A375 (cell line): Measurements from ENCODE around the gene SGIP1. TPM values are rescaled to one million over a fixed set of nuclear protein-coding genes. Genes with fewer than 3 reads are reported as not detected.

Experiments used
- small RNA-seq: library from RNA; depleted of rRNA; stranded (forward); fragments of <200 nt; gene quantifications from one replicate; pipeline ENCODE3, GENCODE V24; 2014
- total RNA-seq: library from RNA; depleted of rRNA; stranded (reverse); fragments of >200 nt; shearing (Covaris generic); gene quantifications from 2 replicates; pipeline ENCODE4 v1.2.3, GENCODE V29; 2014; rRNA removed

Gene SGIP1, protein sequence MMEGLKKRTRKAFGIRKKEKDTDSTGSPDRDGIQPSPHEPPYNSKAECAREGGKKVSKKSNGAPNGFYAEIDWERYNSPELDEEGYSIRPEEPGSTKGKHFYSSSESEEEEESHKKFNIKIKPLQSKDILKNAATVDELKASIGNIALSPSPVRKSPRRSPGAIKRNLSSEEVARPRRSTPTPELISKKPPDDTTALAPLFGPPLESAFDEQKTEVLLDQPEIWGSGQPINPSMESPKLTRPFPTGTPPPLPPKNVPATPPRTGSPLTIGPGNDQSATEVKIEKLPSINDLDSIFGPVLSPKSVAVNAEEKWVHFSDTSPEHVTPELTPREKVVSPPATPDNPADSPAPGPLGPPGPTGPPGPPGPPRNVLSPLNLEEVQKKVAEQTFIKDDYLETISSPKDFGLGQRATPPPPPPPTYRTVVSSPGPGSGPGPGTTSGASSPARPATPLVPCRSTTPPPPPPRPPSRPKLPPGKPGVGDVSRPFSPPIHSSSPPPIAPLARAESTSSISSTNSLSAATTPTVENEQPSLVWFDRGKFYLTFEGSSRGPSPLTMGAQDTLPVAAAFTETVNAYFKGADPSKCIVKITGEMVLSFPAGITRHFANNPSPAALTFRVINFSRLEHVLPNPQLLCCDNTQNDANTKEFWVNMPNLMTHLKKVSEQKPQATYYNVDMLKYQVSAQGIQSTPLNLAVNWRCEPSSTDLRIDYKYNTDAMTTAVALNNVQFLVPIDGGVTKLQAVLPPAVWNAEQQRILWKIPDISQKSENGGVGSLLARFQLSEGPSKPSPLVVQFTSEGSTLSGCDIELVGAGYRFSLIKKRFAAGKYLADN
- 0.60 TPM in 1 of 2 replicates, not detected in the other for total RNA-seq

DNA sequence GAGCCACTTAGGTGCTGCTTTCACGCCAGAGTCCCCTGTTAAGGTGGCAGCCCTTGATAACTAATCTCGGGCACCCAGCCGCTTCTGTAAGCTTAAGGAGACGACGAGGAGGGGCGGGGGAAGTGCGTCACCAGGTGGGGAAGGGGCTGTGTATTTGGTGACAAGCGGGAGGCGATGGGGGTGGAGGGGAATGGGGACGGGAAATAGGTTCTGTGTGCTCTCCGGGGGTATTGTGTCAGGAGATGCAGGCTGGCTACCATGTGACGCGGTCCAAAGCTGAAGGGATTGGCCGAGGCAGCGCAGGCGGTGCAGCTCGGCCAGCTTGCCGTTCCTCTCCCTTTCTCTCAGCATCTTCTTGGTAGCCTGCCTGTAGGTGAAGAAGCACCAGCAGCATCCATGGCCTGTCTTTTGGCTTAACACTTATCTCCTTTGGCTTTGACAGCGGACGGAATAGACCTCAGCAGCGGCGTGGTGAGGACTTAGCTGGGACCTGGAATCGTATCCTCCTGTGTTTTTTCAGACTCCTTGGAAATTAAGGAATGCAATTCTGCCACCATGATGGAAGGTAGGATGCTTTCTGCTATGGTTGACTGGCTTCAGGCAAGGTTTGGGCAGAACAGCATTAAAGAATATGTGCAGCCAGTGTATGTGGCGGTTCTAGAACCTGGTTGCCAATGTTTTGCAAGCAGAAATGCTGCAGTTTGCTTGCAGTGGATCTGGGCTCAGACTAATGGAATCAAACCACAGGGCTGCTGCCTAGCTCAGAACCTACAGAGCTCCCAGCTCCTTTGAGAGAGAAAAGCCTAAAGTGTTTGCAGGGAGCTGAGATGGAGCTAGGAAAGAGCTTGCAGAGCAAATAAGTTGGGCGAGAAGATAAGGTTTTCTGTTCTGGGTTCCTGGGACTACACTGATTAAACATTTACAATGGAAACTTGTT lies at the start of gene SGIP1:
TSS of gene SGIP1 (plus strand) at position 350 of the 937 bp plus-strand sequence. CDS start at position 556, 206 bp downstream.

DNA sequence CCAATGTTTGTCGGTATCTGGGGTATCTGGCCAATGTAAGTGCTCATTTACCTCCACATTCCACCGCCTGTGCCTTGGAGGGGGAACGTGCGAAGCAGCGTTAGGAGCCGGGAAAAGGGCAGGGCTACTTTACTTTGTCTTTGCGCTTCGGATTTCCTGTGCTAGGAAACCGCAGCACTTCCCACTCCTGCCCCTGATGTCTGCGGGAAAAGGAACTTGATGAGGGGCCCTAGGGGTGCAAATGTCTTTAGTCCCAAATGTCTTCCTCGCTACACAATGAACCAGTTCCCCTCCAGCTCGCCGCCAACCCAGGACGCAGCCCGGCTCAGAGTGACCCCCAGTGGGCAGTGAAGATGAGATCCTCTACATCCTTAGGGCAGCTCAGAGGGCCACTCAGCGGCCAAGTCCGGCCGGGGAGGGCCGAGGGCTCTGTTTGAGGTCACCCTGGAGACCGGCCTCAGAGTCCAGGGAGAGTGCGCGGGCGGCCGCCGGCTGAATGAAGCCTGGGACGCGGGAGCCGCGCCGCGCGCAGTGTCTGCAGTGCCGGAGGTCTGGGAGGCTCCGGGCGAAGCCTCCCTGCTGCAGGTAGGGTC lies 218.1 kb downstream of the SGIP1 start, which contains the start of gene DYNLT5:
TSS of gene DYNLT5 (plus strand) at position 460 of the 593 bp plus-strand sequence. CDS start 2,200 bp downstream, outside the sequence.

Small RNA genes lying within 50 kb of the gene (small RNA-seq; reads per million reads assigned to genes)
- not detected for gene MIR3117

Other genes with a start within 250 kb of the SGIP1 start
- not detected in 2 replicates for gene DYNLT5, start 218.3 kb downstream of the SGIP1 start, total RNA-seq